ENCODE measurements around the gene ABCB8.

- no peak for TF ChIP-seq BHLHE40 (IDR thresholded peaks at IDR 0.05; ENCODE audit: low read depth, low read length)
- TF ChIP-seq MAZ (IDR thresholded peaks at IDR 0.05; ENCODE audit: borderline replicate concordance, low read depth, low read length): no peak
- TF ChIP-seq CTCF (conservative IDR thresholded peaks at IDR 0.05; ENCODE audit: low read depth, low read length): no peak
These were observed 20.1 kb upstream of the ABCB8 start for GRCh38 chr7:151008143-151008510.
